IMR-90 (cell line): Measurements from ENCODE around the gene CKS1B. TPM values are rescaled to one million over a fixed set of nuclear protein-coding genes. Genes with fewer than 3 reads are reported as not detected.

Experiments
- ATAC-seq: fragments of 200-7000 bp; cut with Tn5 transposase; 2 replicates; pipeline ENCODE4 v1.9.1; 2020; ENCODE audit warnings: low read depth, mild to moderate bottlenecking, moderate library complexity
- BruUV-seq: library from RNA; stranded (reverse); fragments of 400-500 nt; replicated peaks from 2 replicates; lab custom pipeline; 2021; lab: Mats Ljungman, UMichigan
- CTCF ChIA-PET: fragments of 300-600 bp; formaldehyde crosslinking; extraction: SDS; loops from one replicate; lab custom pipeline; 2021; ENCODE audit warnings: antibody characterized with exemption; lab: Yijun Ruan, JAX
- POLR2A ChIA-PET: fragments of 300-600 bp; sonication (Branson Sonifier 250); formaldehyde crosslinking; loops from one replicate; lab custom pipeline; 2022; ENCODE audit warnings: antibody characterized with exemption; ENCODE audit not compliant: unreplicated experiment; lab: Charles Lee
- DNase-seq: peaks from one replicate; pipeline ENCODE4 v3.0.0; 2013
- H2AFZ ChIP-seq: replicated peaks from 2 replicates; pipeline ENCODE3; 2013; ENCODE audit warnings: low read length, mild to moderate bottlenecking; ENCODE audit not compliant: poor library complexity
- H2AK5ac ChIP-seq: 2 replicates; pipeline ENCODE4 v1.6.1; 2013; ENCODE audit warnings: low read depth, low read length, inconsistent platforms
- H2AK9ac ChIP-seq: replicated peaks from 2 replicates; pipeline ENCODE3; 2013; ENCODE audit warnings: mild to moderate bottlenecking, low read depth, low read length, moderate library complexity; ENCODE audit not compliant: poor library complexity
- H2BK120ac ChIP-seq: 2 replicates; pipeline ENCODE4 v1.6.1; 2013; ENCODE audit warnings: low read depth, low read length, inconsistent platforms
- H2BK15ac ChIP-seq: 3 replicates; pipeline ENCODE4 v1.6.1; 2013; ENCODE audit warnings: low read depth, low read length, inconsistent platforms
- H2BK20ac ChIP-seq: 2 replicates; pipeline ENCODE4 v1.6.1; 2013; ENCODE audit warnings: low read depth, mild to moderate bottlenecking, inconsistent platforms, low read length, moderate library complexity
- H2BK5ac ChIP-seq: 2 replicates; pipeline ENCODE4 v1.6.1; 2013; ENCODE audit warnings: mild to moderate bottlenecking, low read depth, low read length, inconsistent platforms; ENCODE audit not compliant: poor library complexity, severe bottlenecking
- H3K14ac ChIP-seq: replicated peaks from 2 replicates; pipeline ENCODE4 v1.6.1; 2013; ENCODE audit warnings: low read depth, low read length, inconsistent platforms
- H3K18ac ChIP-seq: 2 replicates; pipeline ENCODE4 v1.6.1; 2013; ENCODE audit warnings: low read depth, low read length, control low read depth
- H3K23ac ChIP-seq: 2 replicates; pipeline ENCODE4 v1.6.1; 2013; ENCODE audit warnings: low read depth, low read length, inconsistent platforms
- H3K27ac ChIP-seq: 2 replicates; pipeline ENCODE4 v1.5.1; 2013; ENCODE audit warnings: mild to moderate bottlenecking, control low read depth, low read length; ENCODE audit not compliant: insufficient read depth
- H3K27me3 ChIP-seq: 2 replicates; pipeline ENCODE4 v1.6.1; 2013; ENCODE audit warnings: low read length; ENCODE audit not compliant: control insufficient read depth, insufficient read depth
- H3K36me3 ChIP-seq: 2 replicates; pipeline ENCODE4 v1.6.1; 2013; ENCODE audit warnings: low read length, mixed read lengths; ENCODE audit not compliant: control insufficient read depth, insufficient read depth
- H3K4ac ChIP-seq: 2 replicates; pipeline ENCODE4 v1.6.1; 2013; ENCODE audit warnings: low read depth, low read length, inconsistent platforms
- H3K4me1 ChIP-seq: 2 replicates; pipeline ENCODE4 v1.6.1; 2013; ENCODE audit warnings: low read length, mixed read lengths; ENCODE audit not compliant: control insufficient read depth, insufficient read depth
- H3K4me2 ChIP-seq: 2 replicates; pipeline ENCODE4 v1.6.1; 2013; ENCODE audit warnings: low read depth, mild to moderate bottlenecking, control low read depth, low read length, moderate library complexity
- H3K4me3 ChIP-seq: 2 replicates; pipeline ENCODE4 v1.5.1; 2013; ENCODE audit warnings: low read depth, mild to moderate bottlenecking, control low read depth, low read length, moderate library complexity; ENCODE audit not compliant: insufficient read depth
- H3K56ac ChIP-seq: 2 replicates; pipeline ENCODE4 v1.6.1; 2013; ENCODE audit warnings: low read length, inconsistent platforms; ENCODE audit not compliant: insufficient read depth; ENCODE audit errors: extremely low read depth
- H3K79me1 ChIP-seq, 2 experiments: 2 replicates each; pipeline ENCODE4 v1.6.1; 2013; ENCODE audit warnings: low read length in 2 of 2, inconsistent platforms in 1 of 2, low read depth in 1 of 2
- H3K9ac ChIP-seq: 2 replicates; pipeline ENCODE4 v1.6.1; 2013; ENCODE audit warnings: low read depth, low read length, control low read depth
- H3K9me1 ChIP-seq: 2 replicates; pipeline ENCODE4 v1.6.1; 2013; ENCODE audit warnings: low read length, inconsistent platforms; ENCODE audit not compliant: insufficient read depth
- H3K9me3 ChIP-seq: 2 replicates; pipeline ENCODE4 v1.6.1; 2013; ENCODE audit warnings: low read length; ENCODE audit not compliant: control insufficient read depth, insufficient read depth
- H4K20me1 ChIP-seq: 2 replicates; pipeline ENCODE4 v1.6.1; 2013; ENCODE audit warnings: low read length, inconsistent platforms; ENCODE audit not compliant: insufficient read depth
- H4K5ac ChIP-seq: 2 replicates; pipeline ENCODE4 v1.6.1; 2013; ENCODE audit warnings: mild to moderate bottlenecking, low read depth, low read length, control low read depth
- H4K8ac ChIP-seq, 2 experiments: 2 replicates each; pipeline ENCODE4 v1.6.1; 2013; ENCODE audit warnings: low read depth in 2 of 2, low read length in 2 of 2, control low read depth in 1 of 2, inconsistent platforms in 1 of 2
- H4K91ac ChIP-seq: 2 replicates; pipeline ENCODE4 v1.6.1; 2013; ENCODE audit warnings: low read depth, low read length, inconsistent platforms; ENCODE audit not compliant: insufficient read depth
- BHLHE40 ChIP-seq: fragments of 150-350 bp; IDR thresholded peaks from 2 replicates; pipeline ENCODE4 v1.6.1; 2016; ENCODE audit warnings: mild to moderate bottlenecking, low read depth, low read length
- CHD1 ChIP-seq: IDR thresholded peaks from 2 replicates; pipeline ENCODE4 v1.6.1; 2012; ENCODE audit warnings: low read depth, low read length, improper control_type of control experiment
- ELK1 ChIP-seq: fragments of 150-350 bp; IDR thresholded peaks from 2 replicates; pipeline ENCODE4 v1.6.1; 2016; ENCODE audit warnings: low read depth, mild to moderate bottlenecking, low read length, moderate library complexity, borderline replicate concordance
- FOS ChIP-seq: fragments of 150-350 bp; IDR thresholded peaks from 2 replicates; pipeline ENCODE4 v1.6.1; 2016; ENCODE audit warnings: low read depth, low read length
- MAFK ChIP-seq: IDR thresholded peaks from 2 replicates; pipeline ENCODE4 v1.6.1; 2012; ENCODE audit warnings: low read depth, low read length, improper control_type of control experiment
- MAZ ChIP-seq: IDR thresholded peaks from 2 replicates; pipeline ENCODE4 v1.6.1; 2012; ENCODE audit warnings: low read depth, mild to moderate bottlenecking, low read length, improper control_type of control experiment, moderate library complexity, borderline replicate concordance
- MXI1 ChIP-seq: IDR thresholded peaks from 2 replicates; pipeline ENCODE4 v1.6.1; 2012; ENCODE audit warnings: low read depth, mild to moderate bottlenecking, low read length, moderate library complexity, borderline replicate concordance
- NFE2L2 ChIP-seq: fragments of 150-350 bp; IDR thresholded peaks from 2 replicates; pipeline ENCODE4 v1.6.1; 2016; ENCODE audit warnings: low read depth, mild to moderate bottlenecking, low read length
- POLR2A ChIP-seq: IDR thresholded peaks from 2 replicates; pipeline ENCODE4 v1.6.1; 2012; ENCODE audit warnings: mild to moderate bottlenecking, low read depth, low read length
- USF2 ChIP-seq: fragments of 150-350 bp; IDR thresholded peaks from 2 replicates; pipeline ENCODE4 v1.6.1; 2017; ENCODE audit warnings: mild to moderate bottlenecking, antibody characterized with exemption, low read length, low read depth
- WGBS, 2 experiments: methylation state at CpG; one replicate each; pipeline versions ENCODE4 v1.1.5 to v1.1.7; 2013; ENCODE audit warnings: missing lambda C conversion rate in 2 of 2; ENCODE audit not compliant: insufficient read length in 1 of 2; ENCODE audit errors: extremely low coverage in 2 of 2; 5-methylcytosine and 5-hydroxymethylcytosine counted together
- dilution Hi-C: fragments of 300-500 bp; cut with HindIII; formaldehyde crosslinking; loops from one replicate; pipeline ENCODE4 v1.14.3; 2018; ENCODE audit warnings: low sequenced_read_pairs; ENCODE audit not compliant: unreplicated experiment
- in situ Hi-C: fragments of 300-500 bp; cut with MboI; formaldehyde crosslinking; loops from 3 replicates; pipeline ENCODE4 v1.14.3; 2019; ENCODE audit warnings: low sequenced_read_pairs, inconsistent platforms, mixed read lengths
- intact Hi-C: fragments of 100-400 bp; cut with micrococcal nuclease; formaldehyde crosslinking; loops from 2 replicates; pipeline ENCODE4 v1.10.0; 2022
- polyA plus RNA-seq, 3 experiments: library from polyadenylated mRNA; depleted of rRNA; stranded (reverse); fragments of >200 nt; gene quantifications; 2 replicates each; pipeline ENCODE4 v1.2.3, GENCODE V29; 2012; ENCODE audit warnings: low replicate concordance in 1 of 3
- total RNA-seq: library from RNA; depleted of rRNA; stranded (reverse); fragments of >200 nt; gene quantifications from 2 replicates; pipeline ENCODE4 v1.2.3, GENCODE V29; 2012
- TF ChIP-seq, protein P1 (sequence below): conservative IDR thresholded peaks from 2 replicates; pipeline ENCODE4 v1.5.1; 2012; ENCODE audit warnings: mild to moderate bottlenecking, low read depth, low read length, improper control_type of control experiment

The CKS1B gene
- total and polyA plus RNA-seq, 2 of the 4 experiments (the other 2 are of a cell fraction) = 140 to 195 TPM

DNA sequence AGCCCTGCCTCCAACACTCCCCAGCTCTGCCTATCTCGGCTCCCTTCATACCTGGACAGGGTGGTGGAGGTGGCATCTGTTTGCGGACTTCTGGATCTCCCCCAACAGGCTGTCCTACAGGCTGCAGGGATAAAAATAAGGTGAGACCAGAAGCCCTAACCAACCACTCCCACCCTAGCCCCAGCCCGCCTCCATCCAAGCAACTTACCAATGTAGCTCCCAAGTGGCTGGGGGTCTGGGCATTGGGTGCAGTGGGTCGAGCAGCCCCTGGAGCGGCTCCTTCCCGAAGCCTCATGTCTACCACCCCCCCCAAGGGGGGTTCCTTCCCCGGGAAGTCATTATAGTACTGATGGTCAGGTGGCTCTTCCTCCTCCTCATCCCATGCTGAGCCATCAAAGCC, 8.4 kb upstream of the CKS1B start:
- H3K23ac ChIP-seq = no peak overlapping the region
- H2BK120ac ChIP-seq = no peak overlapping the region
- no peak overlapping the region for H3K4ac ChIP-seq
- H2AFZ ChIP-seq = no peak overlapping the region
- H3K4me3 ChIP-seq = no peak overlapping the region
- no peak overlapping the region for H4K8ac ChIP-seq
- no peak overlapping the region for H2AK5ac ChIP-seq
- H3K36me3 ChIP-seq = peaks cover 58% of the 10 kb centered on the region
- no CpG with 5 or more reads among the region's 7 CpGs for WGBS, 2 experiments
- ChIA-PET CTCF (interaction anchor here (1.2 kb wide), 1 partner anchor 33 kb away, joined by 4 read pairs; no protein-coding TSS in a partner anchor), POLR2A (no interaction called here)
- peaks cover 20 to 79% of the 10 kb centered on the region in 2 experiments for H3K79me1 ChIP-seq
- BruUV-seq = no TSS peak
- no peaks in the 10 kb centered on the region for H3K27me3 ChIP-seq
- dilution Hi-C loops (no loop called here), intact Hi-C loops (no loop called here), in situ Hi-C loops (no loop called here)
- H3K56ac ChIP-seq = no peak overlapping the region
- ATAC-seq = no peak
- no peak overlapping the region for H2AK9ac ChIP-seq
- peaks cover 47% of the 10 kb centered on the region for H4K20me1 ChIP-seq
- H4K5ac ChIP-seq = no peak overlapping the region
- H4K91ac ChIP-seq = no peak overlapping the region
- no peaks in the 10 kb centered on the region for H3K9me3 ChIP-seq
- no peak for DNase-seq
- H2BK20ac ChIP-seq = no peak overlapping the region
- no peak overlapping the region for H3K4me2 ChIP-seq
- no peak overlapping the region for H3K27ac ChIP-seq
- H3K9me1 ChIP-seq = peaks cover under 1% of the 10 kb centered on the region; the same call in 1 of the 2 replicates
- H3K14ac ChIP-seq = no peak overlapping the region
- H2BK5ac ChIP-seq = no peak overlapping the region
- TF ChIP-seq BHLHE40 (no peak), USF2 (no peak), POLR2A (no peak), CHD1 (no peak), FOS (no peak), NFE2L2 (no peak), ELK1 (no peak), MAFK (no peak), MAZ (no peak), MXI1 (no peak)
- TF ChIP-seq, protein P1, sequence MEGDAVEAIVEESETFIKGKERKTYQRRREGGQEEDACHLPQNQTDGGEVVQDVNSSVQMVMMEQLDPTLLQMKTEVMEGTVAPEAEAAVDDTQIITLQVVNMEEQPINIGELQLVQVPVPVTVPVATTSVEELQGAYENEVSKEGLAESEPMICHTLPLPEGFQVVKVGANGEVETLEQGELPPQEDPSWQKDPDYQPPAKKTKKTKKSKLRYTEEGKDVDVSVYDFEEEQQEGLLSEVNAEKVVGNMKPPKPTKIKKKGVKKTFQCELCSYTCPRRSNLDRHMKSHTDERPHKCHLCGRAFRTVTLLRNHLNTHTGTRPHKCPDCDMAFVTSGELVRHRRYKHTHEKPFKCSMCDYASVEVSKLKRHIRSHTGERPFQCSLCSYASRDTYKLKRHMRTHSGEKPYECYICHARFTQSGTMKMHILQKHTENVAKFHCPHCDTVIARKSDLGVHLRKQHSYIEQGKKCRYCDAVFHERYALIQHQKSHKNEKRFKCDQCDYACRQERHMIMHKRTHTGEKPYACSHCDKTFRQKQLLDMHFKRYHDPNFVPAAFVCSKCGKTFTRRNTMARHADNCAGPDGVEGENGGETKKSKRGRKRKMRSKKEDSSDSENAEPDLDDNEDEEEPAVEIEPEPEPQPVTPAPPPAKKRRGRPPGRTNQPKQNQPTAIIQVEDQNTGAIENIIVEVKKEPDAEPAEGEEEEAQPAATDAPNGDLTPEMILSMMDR = no peak
- no peak overlapping the region for H2BK15ac ChIP-seq
- no peak overlapping the region for H3K9ac ChIP-seq
- H3K18ac ChIP-seq = no peak overlapping the region
- peaks cover 10% of the 10 kb centered on the region for H3K4me1 ChIP-seq
